Smooth muscle cell (in vitro differentiated cells): ENCODE measurements around the gene PUM2. TPM values are rescaled to one million over a fixed set of nuclear protein-coding genes. Genes with fewer than 3 reads are reported as not detected.

ENCODE experiments used
- DNase-seq: peaks from one replicate; lab custom pipeline; 2025; ENCODE audit not compliant: unreplicated experiment; lab: John Stamatoyannopoulos, UW
- H2AFZ ChIP-seq: fragments of 200-600 bp; sonication (generic); 2 replicates; pipeline ENCODE4 v1.6.0; 2016; ENCODE audit warnings: antibody characterized with exemption, low read depth, mild to moderate bottlenecking
- H3F3A ChIP-seq: fragments of 200-600 bp; sonication (generic); 2 replicates; pipeline ENCODE4 v1.6.0; 2017; ENCODE audit warnings: antibody characterized with exemption, low read depth
- H3K27ac ChIP-seq: fragments of 200-600 bp; sonication (generic); 2 replicates; pipeline ENCODE4 v1.5.1; 2016; ENCODE audit warnings: low read depth, mild to moderate bottlenecking
- H3K27me3 ChIP-seq: fragments of 200-600 bp; sonication (generic); 2 replicates; pipeline ENCODE4 v1.6.1; 2016; ENCODE audit warnings: low read depth, mild to moderate bottlenecking
- H3K36me3 ChIP-seq: fragments of 200-600 bp; sonication (generic); 2 replicates; pipeline ENCODE4 v1.5.1; 2016; ENCODE audit warnings: low read depth
- H3K4me1 ChIP-seq: fragments of 200-600 bp; sonication (generic); 2 replicates; pipeline ENCODE4 v1.5.1; 2016; ENCODE audit warnings: low read depth
- H3K4me2 ChIP-seq: fragments of 200-600 bp; sonication (generic); 2 replicates; pipeline ENCODE4 v1.6.0; 2016; ENCODE audit warnings: mild to moderate bottlenecking
- H3K4me3 ChIP-seq: fragments of 200-600 bp; sonication (generic); 2 replicates; pipeline ENCODE4 v1.5.1; 2016; ENCODE audit warnings: mild to moderate bottlenecking
- H3K79me2 ChIP-seq: fragments of 200-600 bp; sonication (generic); 2 replicates; pipeline ENCODE4 v1.6.0; 2016; ENCODE audit warnings: low read depth, mild to moderate bottlenecking
- H3K9ac ChIP-seq: fragments of 200-600 bp; sonication (generic); 2 replicates; pipeline ENCODE4 v1.6.0; 2016; ENCODE audit warnings: low read depth
- H3K9me3 ChIP-seq: fragments of 200-600 bp; sonication (generic); replicated peaks from 2 replicates; pipeline ENCODE4 v1.5.1; 2016; ENCODE audit warnings: low read depth
- H4K20me1 ChIP-seq: fragments of 200-600 bp; sonication (generic); 2 replicates; pipeline ENCODE4 v1.6.0; 2016; ENCODE audit warnings: low read depth
- WGBS: methylation state at CpG from one replicate; pipeline ENCODE4 v1.1.7; 2016; ENCODE audit warnings: low lambda C conversion rate; 5-methylcytosine and 5-hydroxymethylcytosine counted together
- polyA plus RNA-seq: library from polyadenylated mRNA; unstranded; fragments of >200 nt; fragmentation: Nextera tagmentation; extraction: Ambion mirVana; gene quantifications from 2 replicates; pipeline ENCODE4 v1.2.1, GENCODE V29; 2016
- total RNA-seq: library from RNA; depleted of rRNA; stranded (reverse); fragments of >200 nt; gene quantifications from 2 replicates; pipeline ENCODE4 v1.2.3, GENCODE V29; 2014
- TF ChIP-seq, protein P1 (sequence below): fragments of 200-600 bp; sonication (generic); IDR thresholded peaks from 2 replicates; pipeline ENCODE4 v1.5.1; 2017; ENCODE audit warnings: borderline replicate concordance, mild to moderate bottlenecking, antibody characterized with exemption; ENCODE audit not compliant: insufficient read depth, poor library complexity, severe bottlenecking

PUM2 gene
- total and polyA plus RNA-seq, 2 experiments from 2014 or later: 5.2 to 42.0 TPM

DNA sequence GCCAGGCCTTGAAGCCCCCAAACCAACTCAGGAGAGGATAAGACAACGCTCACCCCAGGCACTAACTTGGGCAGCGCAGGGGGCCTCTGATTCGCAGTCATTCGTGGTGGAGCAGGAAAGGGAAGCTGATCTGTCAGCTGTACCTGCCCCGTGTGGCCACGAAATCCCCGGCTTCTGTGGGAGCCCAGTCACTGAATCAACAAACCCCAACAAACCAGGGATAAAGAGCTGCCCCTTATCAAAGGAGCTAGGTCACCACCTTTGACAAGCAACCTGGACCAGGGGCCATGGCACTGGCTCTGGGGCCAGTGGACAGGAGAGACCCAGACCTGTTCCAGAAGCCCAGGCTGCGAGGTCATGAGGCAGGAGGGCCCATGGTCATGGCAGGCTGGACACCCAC is 140.2 kb downstream of the PUM2 start:
- Histone ChIP-seq H3K27ac (no peak overlapping the region), H3K4me1 (peaks cover 15% of the 10 kb centered on the region), H3K27me3 (no peaks in the 10 kb centered on the region), H3K79me2 (no peaks in the 10 kb centered on the region), H3K9me3 (no peaks in the 10 kb centered on the region), H3K9ac (no peak overlapping the region), H2AFZ (no peak overlapping the region), H3K4me3 (no peak overlapping the region), H3F3A (no peaks in the 10 kb centered on the region), H4K20me1 (peaks cover 5% of the 10 kb centered on the region), H3K36me3 (no peaks in the 10 kb centered on the region), H3K4me2 (no peak overlapping the region)
- DNase-seq: no peak
- WGBS: 93% methylated on average over 8 of the region's 8 CpGs
- TF ChIP-seq, protein P1, sequence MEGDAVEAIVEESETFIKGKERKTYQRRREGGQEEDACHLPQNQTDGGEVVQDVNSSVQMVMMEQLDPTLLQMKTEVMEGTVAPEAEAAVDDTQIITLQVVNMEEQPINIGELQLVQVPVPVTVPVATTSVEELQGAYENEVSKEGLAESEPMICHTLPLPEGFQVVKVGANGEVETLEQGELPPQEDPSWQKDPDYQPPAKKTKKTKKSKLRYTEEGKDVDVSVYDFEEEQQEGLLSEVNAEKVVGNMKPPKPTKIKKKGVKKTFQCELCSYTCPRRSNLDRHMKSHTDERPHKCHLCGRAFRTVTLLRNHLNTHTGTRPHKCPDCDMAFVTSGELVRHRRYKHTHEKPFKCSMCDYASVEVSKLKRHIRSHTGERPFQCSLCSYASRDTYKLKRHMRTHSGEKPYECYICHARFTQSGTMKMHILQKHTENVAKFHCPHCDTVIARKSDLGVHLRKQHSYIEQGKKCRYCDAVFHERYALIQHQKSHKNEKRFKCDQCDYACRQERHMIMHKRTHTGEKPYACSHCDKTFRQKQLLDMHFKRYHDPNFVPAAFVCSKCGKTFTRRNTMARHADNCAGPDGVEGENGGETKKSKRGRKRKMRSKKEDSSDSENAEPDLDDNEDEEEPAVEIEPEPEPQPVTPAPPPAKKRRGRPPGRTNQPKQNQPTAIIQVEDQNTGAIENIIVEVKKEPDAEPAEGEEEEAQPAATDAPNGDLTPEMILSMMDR: no peak

GRCh38 chr2:20209373-20210109 is 141.1 kb downstream of the PUM2 start:
- no peaks in the 10 kb centered on the region for H3K9me3 ChIP-seq
- peaks cover 15% of the 10 kb centered on the region for H3K4me1 ChIP-seq
- no peak overlapping the region for H3K4me3 ChIP-seq
- H3K79me2 ChIP-seq: no peaks in the 10 kb centered on the region
- DNase-seq: no peak
- TF ChIP-seq, protein P1: no peak
- no peak overlapping the region for H3K4me2 ChIP-seq
- 93% methylated on average over 21 of the region's 21 CpGs for WGBS
- no peak overlapping the region for H3K9ac ChIP-seq
- H3K27me3 ChIP-seq: no peaks in the 10 kb centered on the region
- peak overlapping the region; percentile 47 for H3K27ac ChIP-seq
- H2AFZ ChIP-seq: no peak overlapping the region
- no peaks in the 10 kb centered on the region for H3F3A ChIP-seq
- H3K36me3 ChIP-seq: no peaks in the 10 kb centered on the region
- peaks cover 5% of the 10 kb centered on the region for H4K20me1 ChIP-seq

- WGBS: 39% methylated on average over 5 of the region's 5 CpGs
- Histone ChIP-seq H3K4me2 (peak overlapping the region; percentile 36), H3K4me1 (peaks cover 14% of the 10 kb centered on the region), H3K9me3 (no peaks in the 10 kb centered on the region), H3K79me2 (no peaks in the 10 kb centered on the region), H3F3A (no peaks in the 10 kb centered on the region), H2AFZ (no peak overlapping the region), H3K4me3 (no peak overlapping the region), H4K20me1 (peaks cover 5% of the 10 kb centered on the region), H3K9ac (no peak overlapping the region), H3K27ac (peak overlapping the region; percentile 47), H3K27me3 (no peaks in the 10 kb centered on the region), H3K36me3 (no peaks in the 10 kb centered on the region)
- DNase-seq: no peak
- TF ChIP-seq, protein P1: no peak
Observed at GRCh38 chr2:20208476-20208859, 142.2 kb downstream of the PUM2 start.

- Histone ChIP-seq H3K27me3 (no peaks in the 10 kb centered on the region), H3K4me3 (no peak overlapping the region), H3F3A (no peaks in the 10 kb centered on the region), H3K4me2 (no peak overlapping the region), H4K20me1 (peaks cover 5% of the 10 kb centered on the region), H3K79me2 (no peaks in the 10 kb centered on the region), H2AFZ (no peak overlapping the region), H3K36me3 (no peaks in the 10 kb centered on the region), H3K4me1 (peaks cover under 1% of the 10 kb centered on the region), H3K27ac (no peak overlapping the region), H3K9me3 (no peaks in the 10 kb centered on the region), H3K9ac (no peak overlapping the region)
- TF ChIP-seq, protein P1: no peak
- WGBS: 85% methylated on average over 5 of the region's 5 CpGs
- DNase-seq: no peak
Observed at GRCh38 chr2:20207051-20207450, 143.6 kb downstream of the PUM2 start.
